Activated CD4-positive, alpha-beta memory T cell treated with anti-CD3 and anti-CD28 coated beads, Interleukin-2, amount 10 ng/mL, durations not matched to agents 7 days and 5 days (primary cell): ENCODE results near the gene PAX3. TPM values are rescaled to one million over a fixed set of nuclear protein-coding genes. Genes with fewer than 3 reads are reported as not detected.

Source experiments
- CTCF ChIA-PET: fragments of 350-600 bp; sonication (Branson Sonifier 250); formaldehyde crosslinking; loops from one replicate; lab custom pipeline; 2021; ENCODE audit warnings: antibody characterized with exemption, inconsistent platforms; lab: Charles Lee
- POLR2A ChIA-PET: fragments of 350-600 bp; sonication (Branson Sonifier 250); formaldehyde crosslinking; loops from one replicate; lab custom pipeline; 2021; ENCODE audit warnings: antibody characterized with exemption; lab: Charles Lee
- DNase-seq: peaks from one replicate; pipeline ENCODE4 v3.0.0-alpha.2; 2020
- H3K27ac Mint-ChIP-seq: one replicate; pipeline ENCODE4 v1.8.0; 2021; ENCODE audit warnings: mild to moderate bottlenecking, mixed read lengths
- H3K27me3 Mint-ChIP-seq: one replicate; pipeline ENCODE4 v1.8.0; 2021; ENCODE audit warnings: mixed read lengths
- H3K36me3 Mint-ChIP-seq: one replicate; pipeline ENCODE4 v1.8.0; 2021; ENCODE audit warnings: low read depth, mixed read lengths
- H3K4me1 Mint-ChIP-seq: one replicate; pipeline ENCODE4 v1.8.0; 2021; ENCODE audit warnings: mixed read lengths
- H3K4me3 Mint-ChIP-seq: one replicate; pipeline ENCODE4 v1.8.0; 2021; ENCODE audit warnings: mild to moderate bottlenecking, mixed read lengths
- H3K9me3 Mint-ChIP-seq: one replicate; pipeline ENCODE4 v1.8.0; 2021; ENCODE audit warnings: mixed read lengths
- total RNA-seq, 2 experiments: library from RNA; stranded (reverse); gene quantifications; one replicate each; pipeline ENCODE4 v1.2.3, GENCODE V29; 2021

Gene PAX3
- total RNA-seq, 2 experiments from 2014 or later = not detected

DNA sequence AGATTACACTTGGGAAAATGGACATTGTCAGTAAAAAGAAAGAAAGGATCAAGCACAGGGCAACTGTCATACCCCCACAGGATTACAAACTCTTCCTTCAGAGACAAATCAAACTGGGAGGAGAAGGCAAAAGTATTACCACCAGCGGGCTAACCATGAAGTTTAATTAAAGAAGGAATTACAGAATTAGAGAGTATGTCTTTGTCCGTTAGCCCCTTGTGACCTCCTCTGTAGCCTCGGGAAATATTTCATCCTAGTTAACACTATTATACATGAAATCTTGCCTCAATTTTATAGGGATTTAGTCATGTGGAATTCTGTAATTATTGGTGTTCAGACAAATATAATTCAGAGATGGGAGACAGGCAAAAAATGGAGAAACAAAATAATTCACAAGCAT, 60.7 kb downstream of the PAX3 start:
- ChIA-PET CTCF (no interaction called here), POLR2A (no interaction called here)
- Mint-ChIP-seq H3K9me3 (no peaks in the 10 kb centered on the region), H3K4me1 (no peaks in the 10 kb centered on the region), H3K36me3 (no peaks in the 10 kb centered on the region), H3K27ac (no peak overlapping the region), H3K27me3 (peaks cover 38% of the 10 kb centered on the region), H3K4me3 (no peak overlapping the region)
- DNase-seq = no peak

DNA sequence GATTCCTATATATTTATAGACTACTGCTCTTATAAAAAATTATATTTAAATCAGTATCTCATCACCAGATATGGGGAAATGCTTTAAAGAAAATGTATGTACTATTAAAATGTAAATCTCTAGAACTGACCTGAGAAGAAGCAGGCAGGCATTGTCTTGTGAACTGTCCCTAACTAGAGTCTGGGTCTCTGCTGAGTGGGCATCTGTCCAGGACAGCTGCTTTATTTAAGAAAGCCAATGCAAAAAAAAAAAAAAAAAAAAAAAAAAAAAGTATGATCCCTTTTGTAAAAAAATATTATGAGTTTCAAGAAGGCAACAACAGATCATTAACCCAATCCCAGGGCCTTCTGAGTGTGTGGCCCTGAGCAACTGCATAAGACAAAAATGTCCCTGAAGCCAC, 66.0 kb downstream of the PAX3 start:
- no peak overlapping the region for H3K4me3 Mint-ChIP-seq
- DNase-seq = no peak
- peaks cover 4% of the 10 kb centered on the region for H3K27me3 Mint-ChIP-seq
- CTCF ChIA-PET = no interaction called here
- no peak overlapping the region for H3K27ac Mint-ChIP-seq
- no peaks in the 10 kb centered on the region for H3K4me1 Mint-ChIP-seq
- no peaks in the 10 kb centered on the region for H3K36me3 Mint-ChIP-seq
- no peaks in the 10 kb centered on the region for H3K9me3 Mint-ChIP-seq
- POLR2A ChIA-PET = no interaction called here

DNA sequence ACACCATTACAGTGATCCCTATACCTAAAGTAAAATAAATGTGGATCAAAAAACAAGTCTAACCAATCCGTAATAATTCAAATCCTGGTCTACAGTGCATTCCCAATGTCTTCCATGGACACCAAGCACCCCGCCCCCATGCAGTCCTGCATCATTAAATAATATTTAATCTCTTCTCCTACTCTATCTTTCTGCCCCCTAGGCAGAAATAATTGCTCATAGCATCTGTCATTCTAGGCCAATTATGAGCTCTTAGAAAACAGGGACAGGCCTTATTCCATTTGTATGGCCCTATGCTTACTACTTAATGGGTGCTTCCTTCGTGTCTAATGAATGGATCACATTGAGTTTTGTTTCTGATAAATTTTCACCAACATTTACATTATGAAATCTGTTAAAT, 66.4 kb downstream of the PAX3 start:
- H3K4me1 Mint-ChIP-seq = no peaks in the 10 kb centered on the region
- H3K36me3 Mint-ChIP-seq = no peaks in the 10 kb centered on the region
- no peak for DNase-seq
- CTCF ChIA-PET = no interaction called here
- no peaks in the 10 kb centered on the region for H3K9me3 Mint-ChIP-seq
- no peak overlapping the region for H3K4me3 Mint-ChIP-seq
- H3K27me3 Mint-ChIP-seq = peaks cover 4% of the 10 kb centered on the region
- POLR2A ChIA-PET = no interaction called here
- H3K27ac Mint-ChIP-seq = no peak overlapping the region

DNA sequence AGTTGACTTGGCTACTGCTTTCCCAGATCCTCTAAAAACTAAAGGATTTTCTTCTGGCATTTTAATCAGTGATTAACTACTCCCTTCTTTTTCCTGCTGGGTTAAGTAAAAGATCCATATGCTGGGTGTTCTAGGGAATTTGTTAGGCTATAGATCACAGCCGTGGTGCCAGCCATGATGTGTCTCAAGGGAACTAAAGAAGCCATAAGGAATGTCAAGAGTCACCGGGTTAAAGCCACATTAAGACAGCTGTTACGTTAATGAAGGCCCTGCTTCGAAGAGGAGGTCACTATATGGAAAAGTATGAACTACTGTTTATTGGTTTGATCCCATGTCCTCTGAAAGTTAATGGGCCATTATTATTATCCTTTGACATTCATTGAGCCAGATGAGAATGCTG, 70.7 kb downstream of the PAX3 start:
- H3K27ac Mint-ChIP-seq = no peak overlapping the region

DNA sequence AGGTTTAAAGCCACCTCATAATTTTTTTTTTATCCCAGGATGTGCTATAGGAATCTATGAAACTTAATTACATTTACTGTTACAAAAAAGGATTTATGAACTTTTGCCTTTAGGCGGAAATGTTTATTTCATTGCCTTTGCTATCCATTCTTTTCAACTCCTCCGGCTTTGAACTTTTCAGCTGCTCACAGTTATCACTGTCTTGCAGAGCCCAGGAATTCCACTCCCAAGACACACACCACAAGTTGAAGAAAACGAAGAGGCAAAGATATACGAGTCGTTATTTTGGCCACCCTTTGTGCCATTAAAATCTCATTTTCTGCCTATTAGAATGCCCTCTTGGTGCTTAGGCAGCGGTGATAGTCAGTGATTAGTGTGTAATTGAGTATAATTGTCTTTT, 80.0 kb downstream of the PAX3 start:
- H3K36me3 Mint-ChIP-seq = no peaks in the 10 kb centered on the region
- ChIA-PET POLR2A (no interaction called here), CTCF (no interaction called here)
- no peaks in the 10 kb centered on the region for H3K9me3 Mint-ChIP-seq
- H3K4me3 Mint-ChIP-seq = no peak overlapping the region
- no peak overlapping the region for H3K27ac Mint-ChIP-seq
- H3K4me1 Mint-ChIP-seq = no peaks in the 10 kb centered on the region
- H3K27me3 Mint-ChIP-seq = no peaks in the 10 kb centered on the region
- DNase-seq = no peak

More for the DNA sequence above, 70.7 kb downstream of the PAX3 start:
- no peaks in the 10 kb centered on the region for H3K27me3 Mint-ChIP-seq
- DNase-seq = no peak
- H3K4me3 Mint-ChIP-seq = no peak overlapping the region
- no peaks in the 10 kb centered on the region for H3K9me3 Mint-ChIP-seq
- ChIA-PET CTCF (interaction anchor here (0.7 kb wide), 1 partner anchor 94 kb away, joined by 3 read pairs; no protein-coding TSS in a partner anchor), POLR2A (no interaction called here)
- H3K4me1 Mint-ChIP-seq = no peaks in the 10 kb centered on the region
- H3K36me3 Mint-ChIP-seq = no peaks in the 10 kb centered on the region

DNA sequence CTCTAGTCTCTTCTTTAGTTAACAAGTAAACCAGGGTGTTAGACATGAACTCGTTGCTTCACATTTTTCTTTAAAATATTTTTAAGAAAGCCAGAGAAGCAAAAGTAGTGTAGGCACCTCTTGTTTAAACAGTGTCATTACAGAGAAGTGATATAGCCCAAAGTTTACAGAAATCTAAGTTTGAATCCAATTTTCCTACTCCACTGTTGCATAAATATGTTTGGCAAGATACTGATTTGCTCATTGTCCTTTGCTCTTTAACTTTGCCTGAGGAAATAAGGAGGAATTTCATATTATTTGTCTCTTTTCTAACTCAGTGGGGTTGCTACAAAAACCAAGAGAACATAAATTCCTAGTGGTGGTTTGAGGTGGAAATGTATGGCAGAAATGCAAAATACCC, 81.1 kb downstream of the PAX3 start:
- no peaks in the 10 kb centered on the region for H3K9me3 Mint-ChIP-seq
- H3K27ac Mint-ChIP-seq = no peak overlapping the region
- no peaks in the 10 kb centered on the region for H3K4me1 Mint-ChIP-seq
- H3K36me3 Mint-ChIP-seq = no peaks in the 10 kb centered on the region
- ChIA-PET CTCF (no interaction called here), POLR2A (no interaction called here)
- H3K4me3 Mint-ChIP-seq = no peak overlapping the region
- DNase-seq = no peak
- no peaks in the 10 kb centered on the region for H3K27me3 Mint-ChIP-seq

DNA sequence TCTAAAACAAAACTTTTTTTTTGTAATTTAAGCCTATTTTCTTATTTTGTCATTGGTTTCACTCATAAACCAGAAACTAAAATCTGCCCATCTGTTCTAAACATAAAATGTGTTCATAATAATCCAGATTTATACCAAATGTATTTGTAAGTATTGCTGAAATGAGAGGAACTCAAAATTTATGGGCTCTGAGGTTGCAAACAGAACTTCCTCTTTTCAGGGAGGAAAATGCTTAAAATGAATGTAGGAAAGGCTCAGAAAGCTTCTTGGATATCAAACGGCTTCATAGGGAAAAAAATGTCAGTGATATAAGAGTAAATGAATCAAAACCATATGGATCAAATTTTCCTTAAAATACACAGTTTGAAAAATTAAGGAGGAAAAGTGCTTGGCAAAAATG, 83.9 kb downstream of the PAX3 start:
- Mint-ChIP-seq H3K36me3 (no peaks in the 10 kb centered on the region), H3K4me3 (no peak overlapping the region), H3K27me3 (no peaks in the 10 kb centered on the region), H3K4me1 (no peaks in the 10 kb centered on the region), H3K27ac (no peak overlapping the region), H3K9me3 (no peaks in the 10 kb centered on the region)
- no peak for DNase-seq
- ChIA-PET CTCF (no interaction called here), POLR2A (no interaction called here)

DNA sequence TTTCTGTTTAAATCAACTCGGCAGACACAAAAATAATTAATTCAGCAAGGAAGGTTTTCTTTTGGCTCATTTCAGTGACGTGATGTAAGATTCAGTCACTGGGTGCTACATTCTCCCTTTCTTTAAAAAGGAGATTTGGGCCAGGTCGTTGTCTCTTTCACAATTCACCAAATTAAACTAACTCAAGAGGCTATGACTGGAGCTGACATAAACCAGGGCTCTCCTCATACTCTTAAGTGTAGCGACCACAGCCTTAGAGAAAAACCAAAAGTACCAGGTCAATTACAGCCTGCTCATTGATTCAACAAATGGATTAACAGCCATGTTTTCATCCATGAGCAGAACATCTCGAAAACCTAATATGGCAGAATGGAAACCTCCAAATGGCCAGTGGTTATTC, 85.7 kb downstream of the PAX3 start:
- ChIA-PET CTCF (no interaction called here), POLR2A (no interaction called here)
- Mint-ChIP-seq H3K4me3 (no peak overlapping the region), H3K4me1 (no peaks in the 10 kb centered on the region), H3K36me3 (no peaks in the 10 kb centered on the region), H3K27me3 (no peaks in the 10 kb centered on the region), H3K27ac (no peak overlapping the region), H3K9me3 (no peaks in the 10 kb centered on the region)
- no peak for DNase-seq

DNA sequence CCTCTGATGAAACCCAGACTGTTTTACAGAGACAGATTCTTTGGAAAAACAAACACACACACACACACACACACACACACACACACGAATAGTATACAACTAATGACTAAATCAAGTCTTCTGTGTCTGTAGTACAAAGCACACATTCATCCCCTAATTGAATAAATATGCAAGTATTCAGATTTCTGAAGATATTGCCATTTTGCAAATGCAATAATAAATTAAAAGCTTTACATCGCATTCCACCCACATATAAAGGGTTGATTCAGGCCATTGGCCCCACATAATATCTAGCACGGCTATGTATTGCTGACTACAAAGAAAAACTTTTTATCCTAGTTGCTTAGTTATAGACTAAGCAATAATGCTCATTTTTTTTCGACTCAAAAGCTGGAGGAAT, 86.2 kb downstream of the PAX3 start:
- Mint-ChIP-seq H3K4me1 (no peaks in the 10 kb centered on the region), H3K27ac (no peak overlapping the region), H3K4me3 (no peak overlapping the region), H3K36me3 (no peaks in the 10 kb centered on the region), H3K9me3 (no peaks in the 10 kb centered on the region), H3K27me3 (no peaks in the 10 kb centered on the region)
- DNase-seq = no peak
- CTCF ChIA-PET = no interaction called here
- POLR2A ChIA-PET = no interaction called here

DNA sequence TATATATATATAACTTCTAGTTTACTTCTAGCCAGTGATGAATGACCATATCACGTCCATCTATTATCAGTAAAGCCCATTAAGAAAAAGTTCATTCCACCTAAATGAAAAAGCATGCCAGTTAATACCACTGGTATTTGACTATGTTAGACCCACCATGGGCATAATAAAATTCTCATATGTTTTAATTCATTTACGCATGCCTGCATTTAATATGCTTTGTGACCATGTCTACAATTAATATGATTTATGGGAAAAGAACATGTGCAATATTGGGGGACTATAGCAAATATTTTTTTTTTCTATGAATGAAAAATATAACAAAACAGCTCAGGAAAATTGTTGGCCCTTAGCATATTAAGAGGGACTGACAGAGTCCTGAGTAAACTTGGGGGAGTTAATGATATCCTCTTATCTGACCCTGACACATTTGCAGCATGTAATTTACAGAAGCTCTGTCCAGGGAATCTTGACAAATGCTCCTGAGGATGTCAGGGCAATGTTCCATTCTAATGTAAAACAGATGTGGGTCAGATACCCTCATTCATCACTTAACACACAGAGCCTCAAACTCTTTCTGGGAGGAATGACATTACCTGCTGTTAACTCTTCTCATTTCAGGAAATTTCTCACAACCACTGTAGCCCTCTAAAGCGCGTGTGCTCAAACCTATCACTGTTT, 90.6 kb downstream of the PAX3 start:
- H3K4me1 Mint-ChIP-seq = no peaks in the 10 kb centered on the region
- H3K27me3 Mint-ChIP-seq = no peaks in the 10 kb centered on the region
- no peak for DNase-seq
- CTCF ChIA-PET = no interaction called here
- H3K36me3 Mint-ChIP-seq = no peaks in the 10 kb centered on the region
- no peaks in the 10 kb centered on the region for H3K9me3 Mint-ChIP-seq
- no peak overlapping the region for H3K27ac Mint-ChIP-seq
- POLR2A ChIA-PET = no interaction called here
- H3K4me3 Mint-ChIP-seq = no peak overlapping the region

DNA sequence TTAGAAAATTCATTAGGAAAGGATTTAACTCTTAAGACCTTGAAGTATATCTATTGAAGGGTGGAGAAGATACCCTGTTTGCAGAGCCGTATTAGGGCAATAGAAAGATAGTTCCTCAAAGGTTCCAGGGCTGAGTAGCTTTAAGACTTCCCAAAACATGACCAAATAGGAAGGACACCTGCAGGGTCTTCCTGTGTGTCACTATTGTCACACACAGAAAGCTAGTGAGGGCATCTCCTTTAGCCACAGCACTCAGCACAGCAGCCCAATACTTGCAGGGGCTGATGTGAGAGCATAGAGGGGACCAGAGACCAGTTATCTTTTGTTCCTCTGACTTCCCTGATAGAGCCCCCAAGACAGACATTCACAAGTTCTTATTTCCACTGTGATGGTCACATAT, 93.7 kb downstream of the PAX3 start:
- no peak overlapping the region for H3K4me3 Mint-ChIP-seq
- H3K27ac Mint-ChIP-seq = no peak overlapping the region
- ChIA-PET CTCF (no interaction called here), POLR2A (no interaction called here)
- no peaks in the 10 kb centered on the region for H3K27me3 Mint-ChIP-seq
- no peaks in the 10 kb centered on the region for H3K9me3 Mint-ChIP-seq
- no peak for DNase-seq
- H3K36me3 Mint-ChIP-seq = no peaks in the 10 kb centered on the region
- no peaks in the 10 kb centered on the region for H3K4me1 Mint-ChIP-seq

DNA sequence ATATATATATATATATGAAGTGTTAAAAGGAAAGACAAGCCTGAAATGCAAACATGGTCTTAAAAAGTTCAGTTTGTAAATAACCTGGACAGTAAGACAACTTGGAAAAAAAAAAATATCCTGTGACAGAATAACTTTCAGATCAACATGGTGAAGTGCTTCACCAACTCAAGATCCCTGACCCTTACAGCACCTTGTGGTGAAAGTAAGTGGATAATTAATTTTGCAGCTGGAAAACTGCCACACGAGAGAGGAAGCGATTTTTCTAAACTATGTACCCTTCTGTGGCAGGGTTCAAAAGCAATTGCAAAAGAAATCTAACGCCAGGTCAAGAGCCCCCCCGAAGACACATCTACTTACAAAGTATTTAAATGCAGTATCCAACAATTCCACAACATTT, 95.8 kb downstream of the PAX3 start:
- Mint-ChIP-seq H3K9me3 (no peaks in the 10 kb centered on the region), H3K27ac (no peak overlapping the region), H3K4me1 (no peaks in the 10 kb centered on the region), H3K36me3 (no peaks in the 10 kb centered on the region), H3K27me3 (no peaks in the 10 kb centered on the region), H3K4me3 (no peak overlapping the region)
- DNase-seq = no peak
- ChIA-PET POLR2A (no interaction called here), CTCF (no interaction called here)

DNA sequence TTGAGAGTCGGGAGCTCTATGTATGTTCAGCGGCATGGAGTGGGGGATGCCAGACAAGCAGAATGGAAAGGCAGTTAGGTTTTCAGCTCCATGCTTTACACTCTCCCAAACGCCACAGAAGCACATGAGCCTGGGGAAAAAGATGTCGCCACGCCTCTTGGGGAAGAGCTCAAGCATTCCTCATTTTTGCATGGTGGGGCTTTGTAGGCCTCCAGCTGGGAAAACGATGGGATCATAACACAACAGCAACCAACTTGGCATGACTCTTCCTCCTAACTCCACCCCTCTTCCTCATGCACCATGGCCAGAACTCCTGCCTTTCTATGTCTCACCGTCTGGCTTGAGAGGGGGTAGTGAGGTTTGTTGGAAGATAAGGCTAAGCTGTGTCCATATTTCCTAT, 102.6 kb downstream of the PAX3 start:
- H3K27ac Mint-ChIP-seq = no peak overlapping the region
- H3K4me3 Mint-ChIP-seq = no peak overlapping the region
- H3K36me3 Mint-ChIP-seq = no peaks in the 10 kb centered on the region
- ChIA-PET POLR2A (no interaction called here), CTCF (no interaction called here)
- H3K4me1 Mint-ChIP-seq = no peaks in the 10 kb centered on the region
- DNase-seq = no peak
- no peaks in the 10 kb centered on the region for H3K27me3 Mint-ChIP-seq
- H3K9me3 Mint-ChIP-seq = no peaks in the 10 kb centered on the region

DNA sequence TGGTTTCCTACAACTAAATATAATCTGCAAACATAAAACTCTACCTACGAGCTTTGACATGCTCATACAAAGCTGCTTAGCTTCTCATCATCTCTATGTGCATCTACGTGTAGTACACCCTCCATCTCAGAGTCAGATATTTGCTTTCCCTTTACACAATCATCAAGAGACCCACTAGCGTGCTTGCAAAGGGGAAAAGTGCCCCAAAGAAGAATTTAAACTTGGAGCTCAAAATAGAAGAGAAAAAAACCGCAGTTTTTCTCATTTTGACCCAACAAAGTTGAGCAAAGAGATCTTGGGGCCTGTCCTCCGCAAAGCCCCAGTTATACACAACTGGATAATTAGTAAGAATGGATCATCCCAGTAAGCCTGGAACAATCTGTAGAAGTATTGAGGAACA, 104.1 kb downstream of the PAX3 start:
- Mint-ChIP-seq H3K27me3 (no peaks in the 10 kb centered on the region), H3K27ac (no peak overlapping the region), H3K36me3 (no peaks in the 10 kb centered on the region), H3K9me3 (no peaks in the 10 kb centered on the region), H3K4me3 (no peak overlapping the region), H3K4me1 (no peaks in the 10 kb centered on the region)
- POLR2A ChIA-PET = no interaction called here
- DNase-seq = no peak
- CTCF ChIA-PET = no interaction called here
